Measurements from ENCODE around the gene LRP11.

- TF ChIP-seq, protein P1, sequence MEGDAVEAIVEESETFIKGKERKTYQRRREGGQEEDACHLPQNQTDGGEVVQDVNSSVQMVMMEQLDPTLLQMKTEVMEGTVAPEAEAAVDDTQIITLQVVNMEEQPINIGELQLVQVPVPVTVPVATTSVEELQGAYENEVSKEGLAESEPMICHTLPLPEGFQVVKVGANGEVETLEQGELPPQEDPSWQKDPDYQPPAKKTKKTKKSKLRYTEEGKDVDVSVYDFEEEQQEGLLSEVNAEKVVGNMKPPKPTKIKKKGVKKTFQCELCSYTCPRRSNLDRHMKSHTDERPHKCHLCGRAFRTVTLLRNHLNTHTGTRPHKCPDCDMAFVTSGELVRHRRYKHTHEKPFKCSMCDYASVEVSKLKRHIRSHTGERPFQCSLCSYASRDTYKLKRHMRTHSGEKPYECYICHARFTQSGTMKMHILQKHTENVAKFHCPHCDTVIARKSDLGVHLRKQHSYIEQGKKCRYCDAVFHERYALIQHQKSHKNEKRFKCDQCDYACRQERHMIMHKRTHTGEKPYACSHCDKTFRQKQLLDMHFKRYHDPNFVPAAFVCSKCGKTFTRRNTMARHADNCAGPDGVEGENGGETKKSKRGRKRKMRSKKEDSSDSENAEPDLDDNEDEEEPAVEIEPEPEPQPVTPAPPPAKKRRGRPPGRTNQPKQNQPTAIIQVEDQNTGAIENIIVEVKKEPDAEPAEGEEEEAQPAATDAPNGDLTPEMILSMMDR (IDR thresholded peaks at IDR 0.05): no peak
- TF ChIP-seq POLR2A (IDR thresholded peaks at IDR 0.05): no peak
These were observed 41.1 kb downstream of the LRP11 start for GRCh38 chr6:149823013-149823412.

Measured in adrenal gland (tissue), 5 donors.